ENCODE results near the gene MAPK6.

DNA sequence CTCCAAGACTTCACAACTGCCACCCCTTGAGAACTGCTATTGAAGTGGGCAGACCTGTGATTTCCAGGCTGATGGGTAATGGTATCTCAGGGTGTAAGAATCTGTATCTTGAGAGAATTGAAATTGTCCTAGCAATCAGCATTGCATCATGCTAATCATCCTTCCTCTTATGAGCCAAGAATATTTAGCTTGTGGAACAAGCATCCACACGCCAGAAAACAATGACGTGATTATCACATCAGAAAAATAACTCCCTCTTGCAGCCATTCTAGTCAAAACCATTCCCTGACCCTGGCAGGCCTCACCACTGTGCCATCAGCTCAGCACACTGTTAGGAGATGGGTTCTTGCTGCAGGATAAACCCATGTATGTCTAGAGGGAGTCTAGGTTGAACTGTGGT is 86.8 kb downstream of the MAPK6 start:
- no peak for TF ChIP-seq POLR2A (IDR thresholded peaks at IDR 0.05; ENCODE audit: low read depth)
- TF ChIP-seq, protein P1, sequence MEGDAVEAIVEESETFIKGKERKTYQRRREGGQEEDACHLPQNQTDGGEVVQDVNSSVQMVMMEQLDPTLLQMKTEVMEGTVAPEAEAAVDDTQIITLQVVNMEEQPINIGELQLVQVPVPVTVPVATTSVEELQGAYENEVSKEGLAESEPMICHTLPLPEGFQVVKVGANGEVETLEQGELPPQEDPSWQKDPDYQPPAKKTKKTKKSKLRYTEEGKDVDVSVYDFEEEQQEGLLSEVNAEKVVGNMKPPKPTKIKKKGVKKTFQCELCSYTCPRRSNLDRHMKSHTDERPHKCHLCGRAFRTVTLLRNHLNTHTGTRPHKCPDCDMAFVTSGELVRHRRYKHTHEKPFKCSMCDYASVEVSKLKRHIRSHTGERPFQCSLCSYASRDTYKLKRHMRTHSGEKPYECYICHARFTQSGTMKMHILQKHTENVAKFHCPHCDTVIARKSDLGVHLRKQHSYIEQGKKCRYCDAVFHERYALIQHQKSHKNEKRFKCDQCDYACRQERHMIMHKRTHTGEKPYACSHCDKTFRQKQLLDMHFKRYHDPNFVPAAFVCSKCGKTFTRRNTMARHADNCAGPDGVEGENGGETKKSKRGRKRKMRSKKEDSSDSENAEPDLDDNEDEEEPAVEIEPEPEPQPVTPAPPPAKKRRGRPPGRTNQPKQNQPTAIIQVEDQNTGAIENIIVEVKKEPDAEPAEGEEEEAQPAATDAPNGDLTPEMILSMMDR (IDR thresholded peaks at IDR 0.05): no peak

All from esophagus muscularis mucosa (tissue), 3 donors.